Nephron (organoid): ENCODE data around the gene MSRB3.
"Not testable (repeated sequence)": the region's sequence is repeated elsewhere in the genome, so short reads cannot be mapped to it uniquely, and the experiment has no call there.

Source experiments
- H3K27ac Mint-ChIP-seq, 3 experiments: 2 replicates each; pipeline ENCODE4 v1.8.0; 2020; ENCODE audit warnings: mixed read lengths in 3 of 3, mild to moderate bottlenecking in 2 of 3, moderate library complexity in 1 of 3
- H3K27me3 Mint-ChIP-seq: 2 replicates; pipeline ENCODE4 v1.8.0; 2021; ENCODE audit warnings: low read depth, mild to moderate bottlenecking, moderate library complexity, mixed read lengths
- H3K36me3 Mint-ChIP-seq: 2 replicates; pipeline ENCODE4 v1.8.0; 2020; ENCODE audit warnings: low read depth, mixed read lengths
- H3K4me1 Mint-ChIP-seq: 2 replicates; pipeline ENCODE4 v1.8.0; 2020; ENCODE audit warnings: mixed read lengths
- H3K4me3 Mint-ChIP-seq, 3 experiments: 2 replicates each; pipeline ENCODE4 v1.8.0; 2020; ENCODE audit warnings: mild to moderate bottlenecking in 3 of 3, mixed read lengths in 3 of 3, moderate library complexity in 2 of 3
- H3K9me3 Mint-ChIP-seq: 2 replicates; pipeline ENCODE4 v1.8.0; 2020; ENCODE audit warnings: mixed read lengths
- TF ChIP-seq, protein P1 (sequence below), 3 experiments: fragments of 200-600 bp; sonication (generic); IDR thresholded peaks; one replicate each; pipeline ENCODE4 v1.5.0; 2021; ENCODE audit warnings: antibody characterized with exemption in 3 of 3; ENCODE audit not compliant: unreplicated experiment in 3 of 3

The MSRB3 gene

DNA sequence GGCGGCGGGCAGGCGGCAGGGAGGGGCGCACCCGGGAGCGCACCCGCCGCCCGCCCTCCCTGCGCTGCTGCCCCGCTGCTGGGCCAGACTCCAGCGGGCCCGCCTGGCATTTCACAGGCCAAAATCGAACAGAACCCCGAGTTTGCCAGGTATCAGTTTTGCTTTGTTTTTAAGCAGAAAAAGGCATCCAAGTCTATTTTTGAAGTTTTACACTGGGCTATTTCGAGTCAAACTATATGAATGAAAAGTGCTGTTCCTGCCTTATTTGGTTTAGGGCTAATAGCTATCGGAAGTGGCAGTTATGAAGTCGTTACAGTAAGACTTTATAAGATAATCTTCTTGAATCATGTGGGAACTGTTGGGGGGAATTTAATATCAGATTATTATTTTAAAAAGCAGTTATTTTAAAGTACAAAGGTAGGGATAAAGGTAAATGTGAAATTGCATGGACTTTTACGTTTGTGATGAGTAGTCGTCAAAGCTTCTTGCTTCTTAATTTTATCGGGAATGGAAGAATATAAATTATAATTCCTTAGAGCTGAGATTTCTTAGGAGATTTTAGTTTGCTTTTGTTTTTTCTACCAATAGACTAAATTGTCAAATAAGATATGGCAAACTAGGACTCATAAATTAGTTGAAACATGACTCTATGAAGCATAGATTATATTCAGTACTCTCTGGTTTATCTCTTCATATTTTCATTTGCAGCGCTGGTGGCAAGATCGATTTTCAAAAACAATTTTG is 1.1 kb downstream of the MSRB3 start:
- Mint-ChIP-seq H3K4me3 (peak overlapping the region; percentile 76 to 90 (median 87)), H3K27ac (peak overlapping the region in 1 of 3 experiments; percentile 53), H3K27me3 (peaks cover 5% of the 10 kb centered on the region), H3K36me3 (no peaks in the 10 kb centered on the region), H3K9me3 (no peaks in the 10 kb centered on the region), H3K4me1 (peaks cover 10% of the 10 kb centered on the region)
- TF ChIP-seq, protein P1, sequence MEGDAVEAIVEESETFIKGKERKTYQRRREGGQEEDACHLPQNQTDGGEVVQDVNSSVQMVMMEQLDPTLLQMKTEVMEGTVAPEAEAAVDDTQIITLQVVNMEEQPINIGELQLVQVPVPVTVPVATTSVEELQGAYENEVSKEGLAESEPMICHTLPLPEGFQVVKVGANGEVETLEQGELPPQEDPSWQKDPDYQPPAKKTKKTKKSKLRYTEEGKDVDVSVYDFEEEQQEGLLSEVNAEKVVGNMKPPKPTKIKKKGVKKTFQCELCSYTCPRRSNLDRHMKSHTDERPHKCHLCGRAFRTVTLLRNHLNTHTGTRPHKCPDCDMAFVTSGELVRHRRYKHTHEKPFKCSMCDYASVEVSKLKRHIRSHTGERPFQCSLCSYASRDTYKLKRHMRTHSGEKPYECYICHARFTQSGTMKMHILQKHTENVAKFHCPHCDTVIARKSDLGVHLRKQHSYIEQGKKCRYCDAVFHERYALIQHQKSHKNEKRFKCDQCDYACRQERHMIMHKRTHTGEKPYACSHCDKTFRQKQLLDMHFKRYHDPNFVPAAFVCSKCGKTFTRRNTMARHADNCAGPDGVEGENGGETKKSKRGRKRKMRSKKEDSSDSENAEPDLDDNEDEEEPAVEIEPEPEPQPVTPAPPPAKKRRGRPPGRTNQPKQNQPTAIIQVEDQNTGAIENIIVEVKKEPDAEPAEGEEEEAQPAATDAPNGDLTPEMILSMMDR (IDR thresholded peaks at IDR 0.05; ENCODE audit: unreplicated experiment in 3 of 3): no peak

DNA sequence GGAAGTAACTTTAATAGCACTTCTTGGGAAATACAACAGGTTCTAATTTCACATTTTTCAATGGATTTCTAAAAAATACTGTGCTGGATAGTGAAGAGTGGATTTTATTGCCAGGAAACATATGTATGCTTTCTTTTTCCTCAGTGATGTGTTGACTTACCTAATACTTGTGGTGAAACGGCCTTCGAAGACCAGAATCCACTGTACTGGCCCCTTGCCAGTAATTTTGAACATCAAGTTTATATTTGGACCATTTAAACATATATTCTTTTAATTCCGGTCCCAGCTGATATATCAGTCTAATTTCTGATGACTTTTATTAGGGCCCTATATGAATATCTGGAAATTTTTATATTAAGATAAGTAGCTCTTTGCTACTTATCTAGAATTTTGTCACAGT is 1.8 kb downstream of the MSRB3 start:
- H3K4me1 Mint-ChIP-seq: peaks cover 10% of the 10 kb centered on the region
- H3K9me3 Mint-ChIP-seq: no peaks in the 10 kb centered on the region
- H3K27ac Mint-ChIP-seq: no peak overlapping the region
- H3K4me3 Mint-ChIP-seq: peak overlapping the region; percentile 76 to 90 (median 87)
- H3K27me3 Mint-ChIP-seq: peaks cover 5% of the 10 kb centered on the region
- TF ChIP-seq, protein P1 (IDR thresholded peaks at IDR 0.05; ENCODE audit: unreplicated experiment in 3 of 3): no peak
- H3K36me3 Mint-ChIP-seq: no peaks in the 10 kb centered on the region

DNA sequence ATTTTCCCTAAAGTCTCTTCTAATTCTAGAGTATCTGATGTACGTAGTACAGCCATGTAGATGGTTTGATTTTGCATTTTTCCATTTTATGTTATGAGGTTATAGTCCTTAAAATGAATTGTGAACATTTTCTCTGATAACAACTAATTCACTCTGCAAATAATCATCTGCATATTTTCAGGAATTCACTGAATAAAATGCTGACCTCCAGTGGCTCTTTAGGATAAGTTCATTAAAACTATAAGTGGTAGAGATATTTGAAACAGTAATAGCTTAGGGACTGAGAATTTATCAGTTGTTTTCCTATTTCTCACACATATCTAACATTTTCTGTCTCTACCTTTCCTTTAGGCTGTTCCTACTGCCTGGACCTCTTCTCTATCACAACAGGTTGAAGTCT is 4.4 kb downstream of the MSRB3 start:
- H3K27me3 Mint-ChIP-seq: peaks cover 4% of the 10 kb centered on the region
- TF ChIP-seq, protein P1 (IDR thresholded peaks at IDR 0.05; ENCODE audit: unreplicated experiment in 3 of 3): no peak
- peak overlapping the region in 1 of 3 experiments; percentile 36 for H3K4me3 Mint-ChIP-seq
- no peak overlapping the region for H3K27ac Mint-ChIP-seq
- no peaks in the 10 kb centered on the region for H3K36me3 Mint-ChIP-seq
- peaks cover 10% of the 10 kb centered on the region for H3K4me1 Mint-ChIP-seq
- no peaks in the 10 kb centered on the region for H3K9me3 Mint-ChIP-seq

DNA sequence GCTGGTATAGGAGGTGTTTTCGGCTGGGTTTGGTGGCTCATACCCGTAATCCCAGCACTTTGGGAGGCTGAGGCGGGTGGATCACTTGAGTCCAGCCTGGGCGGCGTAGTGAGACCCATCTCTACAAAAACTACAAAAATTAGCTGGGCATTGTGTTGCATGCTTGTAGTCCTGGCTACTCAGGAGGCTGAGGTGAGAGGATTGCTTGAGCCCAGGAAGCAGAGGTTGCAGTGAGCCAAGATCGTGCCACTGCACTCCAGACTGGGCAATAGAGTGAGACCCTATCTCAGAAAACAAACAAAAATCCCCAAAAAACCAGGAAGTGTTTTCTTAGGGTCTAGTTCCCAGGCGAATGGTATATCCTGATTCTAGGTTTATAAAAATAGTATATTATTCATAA is 7.0 kb downstream of the MSRB3 start:
- H3K36me3 Mint-ChIP-seq, H3K27me3 Mint-ChIP-seq, H3K27ac Mint-ChIP-seq, H3K4me1 Mint-ChIP-seq, H3K4me3 Mint-ChIP-seq, H3K9me3 Mint-ChIP-seq: not testable (repeated sequence)

DNA sequence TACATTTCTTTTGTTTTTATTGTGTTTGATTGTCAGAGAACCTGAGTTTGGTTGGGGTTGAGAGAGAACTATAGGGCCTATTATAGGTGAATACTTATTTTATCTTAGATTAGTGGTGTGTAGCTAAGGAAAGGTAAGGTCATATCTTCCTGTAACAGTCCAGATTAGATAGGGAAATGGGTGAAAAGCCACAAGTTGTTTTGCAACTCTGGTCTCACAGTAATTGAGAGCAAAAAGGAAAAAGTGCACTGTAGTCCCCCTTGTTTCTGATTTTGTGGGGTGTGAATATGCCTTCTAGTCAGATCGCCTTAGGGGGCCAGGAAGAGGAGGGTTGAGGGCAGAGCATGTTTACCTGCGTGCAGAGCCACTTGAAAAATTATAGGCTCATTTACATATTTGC is 8.9 kb downstream of the MSRB3 start:
- Mint-ChIP-seq H3K36me3 (no peaks in the 10 kb centered on the region), H3K27ac (no peak overlapping the region)

DNA sequence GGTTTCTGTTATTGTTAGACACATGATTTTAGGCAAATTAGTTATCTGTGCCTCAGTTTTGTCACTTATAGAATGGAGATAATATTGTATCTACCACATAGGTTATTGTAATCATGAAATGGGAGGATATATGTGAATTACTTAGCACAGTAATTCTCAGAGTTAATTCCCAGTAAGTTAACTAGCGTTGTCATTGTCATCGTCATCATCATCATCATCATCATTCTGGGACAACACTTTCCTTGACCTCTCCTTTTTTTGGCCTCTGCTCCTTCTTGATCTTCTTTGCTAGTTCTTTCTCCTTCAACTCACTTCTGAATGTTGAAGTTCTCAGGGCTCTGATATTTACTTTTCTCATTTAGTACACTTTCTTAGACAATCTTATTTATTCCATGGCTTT is 13.8 kb downstream of the MSRB3 start:
- H3K27me3 Mint-ChIP-seq: no peaks in the 10 kb centered on the region
- H3K27ac Mint-ChIP-seq: no peak overlapping the region

More for the DNA sequence above, 8.9 kb downstream of the MSRB3 start:
- H3K4me3 Mint-ChIP-seq: no peak overlapping the region
- no peaks in the 10 kb centered on the region for H3K27me3 Mint-ChIP-seq
- TF ChIP-seq, protein P1 (IDR thresholded peaks at IDR 0.05; ENCODE audit: unreplicated experiment in 3 of 3): no peak
- H3K4me1 Mint-ChIP-seq: no peaks in the 10 kb centered on the region
- H3K9me3 Mint-ChIP-seq: no peaks in the 10 kb centered on the region

More for the DNA sequence above, 13.8 kb downstream of the MSRB3 start:
- Mint-ChIP-seq H3K4me1 (no peaks in the 10 kb centered on the region), H3K4me3 (no peak overlapping the region), H3K36me3 (no peaks in the 10 kb centered on the region), H3K9me3 (no peaks in the 10 kb centered on the region)
- TF ChIP-seq, protein P1 (IDR thresholded peaks at IDR 0.05; ENCODE audit: unreplicated experiment in 3 of 3): no peak
